ENCODE results near the gene FADS1.

Gene FADS1

GRCh38 chr11:61793083-61793828, 23.5 kb downstream of the FADS1 start:
- no peak for DNase-seq

GRCh38 chr11:61792310-61793082, 24.3 kb downstream of the FADS1 start, which contains the start of the genes FEN1 and TMEM258:
TSS of gene FEN1 (plus strand) at chr11:61792911. CDS start at chr11:61795362, 2,451 bp downstream.
TSS of gene TMEM258 (minus strand) at chr11:61792599. CDS start at chr11:61792558, 41 bp downstream.
- peak; percentile 81 for DNase-seq

- DNase-seq, result peak; percentile 25
Observed at GRCh38 chr11:61791737-61792309, 25.0 kb downstream of the FADS1 start.

GRCh38 chr11:61787928-61788491, 28.8 kb downstream of the FADS1 start:
- no peak for DNase-seq

- no peak for DNase-seq
Observed at GRCh38 chr11:61785837-61786402, 30.9 kb downstream of the FADS1 start.

- no peak for DNase-seq
Observed at GRCh38 chr11:61784506-61784805, 32.3 kb downstream of the FADS1 start.

GRCh38 chr11:61783717-61784505, 32.9 kb downstream of the FADS1 start:
- DNase-seq, result no peak

- no peak for DNase-seq
Observed at GRCh38 chr11:61782841-61783240, 34.0 kb downstream of the FADS1 start.

GRCh38 chr11:61782299-61782698, 34.5 kb downstream of the FADS1 start:
- no peak for DNase-seq

GRCh38 chr11:61781585-61781984, 35.2 kb downstream of the FADS1 start:
- DNase-seq, result no peak

GRCh38 chr11:61780581-61781162, 36.1 kb downstream of the FADS1 start:
- DNase-seq, result no peak

- no peak for DNase-seq
Observed at GRCh38 chr11:61779666-61780525, 36.9 kb downstream of the FADS1 start.

GRCh38 chr11:61778920-61779650, 37.7 kb downstream of the FADS1 start:
- no peak for DNase-seq

GRCh38 chr11:61778357-61778886, 38.4 kb downstream of the FADS1 start:
- no peak for DNase-seq

GRCh38 chr11:61777234-61778090, 39.3 kb downstream of the FADS1 start:
- peak; percentile 56 for DNase-seq

GRCh38 chr11:61776561-61777075, 40.2 kb downstream of the FADS1 start:
- peak; percentile 50 for DNase-seq

GRCh38 chr11:61775606-61776554, 40.9 kb downstream of the FADS1 start:
- no peak for DNase-seq

Data from activated CD4-positive, alpha-beta T cell treated with anti-CD3 and anti-CD28 coated beads, Interleukin-2, amount 50 U/mL, for 1 hour (primary cell).